Heart right ventricle (tissue), 16 donors: ENCODE data around the gene VPS33A. TPM values are rescaled to one million over a fixed set of nuclear protein-coding genes. Genes with fewer than 3 reads are reported as not detected.

ENCODE experiments used
- ATAC-seq, 8 donors: fragments of 200-7000 bp; cut with Tn5 transposase; one replicate each; pipeline ENCODE4 v1.9.1; 2020; ENCODE audit warnings: mild to moderate bottlenecking in 8 of 8, moderate library complexity in 8 of 8, moderate number of reproducible peaks in 1 of 8
- DNase-seq, 2 donors: peaks; one replicate each; pipeline ENCODE4 v3.0.0-alpha.2; 2020
- H3K27ac ChIP-seq, 10 donors: fragments of 200-600 bp; sonication (generic) in 2 of 10; one replicate each; pipeline versions ENCODE4 v1.5.0 to v1.8.0; 2020 to 2022; ENCODE audit warnings: mild to moderate bottlenecking in 3 of 10
- H3K27me3 ChIP-seq, 7 donors: fragments of 200-600 bp; one replicate each; pipeline ENCODE4 v1.8.0; 2021 to 2022; ENCODE audit warnings: mild to moderate bottlenecking in 2 of 7
- H3K36me3 ChIP-seq, 9 donors: fragments of 200-600 bp; sonication (generic) in 1 of 9; one replicate each; pipeline versions ENCODE4 v1.5.0 to v1.8.0; 2020 to 2022; ENCODE audit warnings: mild to moderate bottlenecking in 2 of 9
- H3K4me1 ChIP-seq, 9 donors: fragments of 200-600 bp; sonication (generic) in 1 of 9; one replicate each; pipeline versions ENCODE4 v1.5.0 to v1.8.0; 2020 to 2022; ENCODE audit warnings: mild to moderate bottlenecking in 4 of 9
- H3K4me3 ChIP-seq, 10 donors: fragments of 200-600 bp; sonication (generic) in 2 of 10; one replicate each; pipeline versions ENCODE4 v1.5.0 to v1.8.0; 2020 to 2022; ENCODE audit warnings: mild to moderate bottlenecking in 7 of 10, moderate library complexity in 2 of 10
- H3K9me3 ChIP-seq, 11 donors: fragments of 200-600 bp in 10 of 11; sonication (generic) in 2 of 11; one replicate each; pipeline versions ENCODE4 v1.5.0 to v1.8.0; 2013 to 2022; ENCODE audit warnings: mild to moderate bottlenecking in 2 of 11, control low read depth in 1 of 11, moderate library complexity in 1 of 11
- CTCF ChIP-seq, 9 donors: fragments of 200-600 bp; sonication (generic) in 2 of 9; IDR thresholded peaks; one replicate each; pipeline versions ENCODE4 v1.5.0 to v1.8.0; 2021 to 2022; ENCODE audit warnings: antibody characterized with exemption in 9 of 9, mild to moderate bottlenecking in 5 of 9, moderate library complexity in 1 of 9
- WGBS, 2 donors: extraction: QIAGEN DNeasy Blood & Tissue Kit; methylation state at CpG; one replicate each; pipeline ENCODE4 v1.1.7; 2013; ENCODE audit warnings: inconsistent platforms in 1 of 2; 5-methylcytosine and 5-hydroxymethylcytosine counted together
- intact Hi-C, 10 donors: fragments of 100-400 bp; cut with DNase I; formaldehyde crosslinking; loops; one replicate each; pipeline versions ENCODE4 v1.11.1 to v1.14.2; 2022
- polyA plus RNA-seq, 2 donors: library from polyadenylated mRNA; stranded (reverse); fragments of 200-250 nt; gene quantifications; one replicate each; pipeline ENCODE4 v1.2.3, GENCODE V29; 2013
- total RNA-seq, 10 donors: library from RNA; stranded (reverse); fragmentation: NEBNext Ultra II Directional in 3 of 10; extraction: Animal tissue kit (Norgen Biotek cat#: 25700) in 3 of 10; gene quantifications; one replicate each; pipeline versions ENCODE4 v1.2.1 to v1.2.4, GENCODE V29; 2021 to 2023
- donor health status: Arrhythmogenic right ventricular cardiomyopathy.
- donor health status: ischemic (EF 13 %, LVEDD 7.1; RV severe dilation, severe dysfunction).
- donor health status: healthy with polysubstance abuse.
- donor health status: DM: no; HTN: yes; CAD: no.
- donor health status: DM: no; HTN: no; CAD: no.
- donor health status: ischemic (EF 25% LVEDD 6.9; RV normal size, moderate dysfunction).
- donor health status: ischemic (EF 25% LVEDD 5.7; RV mildly dilated, moderate dysfunction).
- donor health status: healthy.
- donor health status: DM: yes; HTN: yes; CAD: no.
- donor health status: Ischemic cardiomyopathy.
- donor health status: ischemic (EF 35%, LVEDD 5.7; RV mildly dilated, moderate dysfunction).
- donor health status: nonischemic (EF 11% LVEDD 7.7; RV severe dilation, severe dysfunction).
- donor health status: DM: yes; HTN: yes; CAD: no.
- donor health status: PGD.
- donor health status: ischemic (EF 29% LVEDD 5.4; RV normal size, mild dysfunction).
- donor health status: nonischemic (EF 23%, LVEDD 6.1; RV moderate dilation, normal function).

Gene VPS33A
- total and polyA plus RNA-seq, 12 donors = 4.5 to 17.3 (median 12.3) TPM

- 95 to 98% methylated on average over 8 of the region's 8 CpGs for WGBS, 2 donors
- no peaks in the 10 kb centered on the region for H3K4me1 ChIP-seq
- ATAC-seq (no peak), DNase-seq (no peak)
- no peaks in the 10 kb centered on the region for H3K27me3 ChIP-seq
- peaks cover 0 to 78% (median 19%) of the 10 kb centered on the region in 9 donors for H3K36me3 ChIP-seq
- no peak overlapping the region for H3K27ac ChIP-seq
- no peak overlapping the region for H3K4me3 ChIP-seq
- no peak for TF ChIP-seq CTCF (IDR thresholded peaks at IDR 0.05)
- intact Hi-C loops = no loop called here
- H3K9me3 ChIP-seq = no peaks in the 10 kb centered on the region
These were observed 15.8 kb downstream of the VPS33A start for GRCh38 chr12:122250536-122250935.

GRCh38 chr12:122250047-122250446, 16.2 kb downstream of the VPS33A start:
- no peaks in the 10 kb centered on the region for H3K4me1 ChIP-seq
- no peak overlapping the region for H3K4me3 ChIP-seq
- no peak overlapping the region for H3K27ac ChIP-seq
- H3K27me3 ChIP-seq = no peaks in the 10 kb centered on the region
- intact Hi-C loops = no loop called here
- H3K36me3 ChIP-seq = peaks cover 0 to 78% (median 19%) of the 10 kb centered on the region in 9 donors
- no peak for ATAC-seq
- no peak for DNase-seq
- WGBS, 2 donors = 95 to 96% methylated on average over 6 of the region's 6 CpGs
- no peak for TF ChIP-seq CTCF (IDR thresholded peaks at IDR 0.05)
- no peaks in the 10 kb centered on the region for H3K9me3 ChIP-seq

GRCh38 chr12:122245553-122245952, 20.7 kb downstream of the VPS33A start:
- WGBS, 2 donors = 93 to 100% methylated on average over 1 of the region's 1 CpG
- H3K27ac ChIP-seq = peak overlapping the region in 1 of 10 donors; percentile 59
- TF ChIP-seq CTCF (IDR thresholded peaks at IDR 0.05) = no peak
- intact Hi-C loops = no loop called here
- no peaks in the 10 kb centered on the region for H3K9me3 ChIP-seq
- ATAC-seq = no peak
- H3K27me3 ChIP-seq = no peaks in the 10 kb centered on the region
- H3K36me3 ChIP-seq = peaks cover 0 to 87% (median 23%) of the 10 kb centered on the region in 9 donors
- peak overlapping the region in 1 of 10 donors; percentile 34 for H3K4me3 ChIP-seq
- no peak for DNase-seq
- no peaks in the 10 kb centered on the region for H3K4me1 ChIP-seq

- H3K27me3 ChIP-seq = no peaks in the 10 kb centered on the region
- H3K4me3 ChIP-seq = peak overlapping the region in 1 of 10 donors; percentile 34
- DNase-seq (no peak), ATAC-seq (no peak)
- TF ChIP-seq CTCF (IDR thresholded peaks at IDR 0.05) = no peak
- H3K36me3 ChIP-seq = peaks cover 0 to 87% (median 17%) of the 10 kb centered on the region in 9 donors
- 82 to 85% methylated on average over 11 of the region's 11 CpGs for WGBS, 2 donors
- no peaks in the 10 kb centered on the region for H3K9me3 ChIP-seq
- intact Hi-C loops = no loop called here
- peak overlapping the region in 1 of 10 donors; percentile 59 for H3K27ac ChIP-seq
- H3K4me1 ChIP-seq = no peaks in the 10 kb centered on the region
These were observed 21.5 kb downstream of the VPS33A start for GRCh38 chr12:122244565-122245371.
